RWPE2 (cell line): Measurements from ENCODE around the gene CYB561.

Experiments
- ATAC-seq: fragments of 200-7000 bp; cut with Tn5 transposase; 3 replicates; pipeline ENCODE4 v1.9.1; 2021; ENCODE audit warnings: low read depth
- DNase-seq: peaks from one replicate; pipeline ENCODE4 v3.0.0-alpha.2; 2020; ENCODE audit warnings: low spot score
- H3K27ac ChIP-seq: fragments of 450-650 bp; 2 replicates; pipeline ENCODE4 v1.5.1; 2017; ENCODE audit warnings: mild to moderate bottlenecking; ENCODE audit not compliant: poor library complexity, severe bottlenecking
- H3K27me3 ChIP-seq: fragments of 250-450 bp; sonication (Bioruptor Pico); 2 replicates; pipeline ENCODE4 v1.5.1; 2021; ENCODE audit warnings: mild to moderate bottlenecking, moderate library complexity; ENCODE audit not compliant: insufficient read depth, poor library complexity, severe bottlenecking
- H3K36me3 ChIP-seq: fragments of 250-450 bp; sonication (Bioruptor Pico); 2 replicates; pipeline ENCODE4 v1.5.1; 2020; ENCODE audit warnings: low read depth, mild to moderate bottlenecking, moderate library complexity
- H3K4me1 ChIP-seq: fragments of 250-450 bp; sonication (Bioruptor Pico); 2 replicates; pipeline ENCODE4 v1.5.1; 2021; ENCODE audit warnings: mild to moderate bottlenecking, moderate library complexity; ENCODE audit not compliant: insufficient read depth, poor library complexity, severe bottlenecking
- H3K4me3 ChIP-seq: fragments of 250-450 bp; sonication (Bioruptor Pico); 2 replicates; pipeline ENCODE4 v1.5.1; 2021; ENCODE audit warnings: mild to moderate bottlenecking, moderate library complexity; ENCODE audit not compliant: severe bottlenecking
- H3K9me3 ChIP-seq: fragments of 250-450 bp; sonication (Bioruptor Pico); 2 replicates; pipeline ENCODE4 v1.5.1; 2021; ENCODE audit warnings: mild to moderate bottlenecking, moderate library complexity; ENCODE audit not compliant: severe bottlenecking
- CTCF ChIP-seq: fragments of 450-650 bp; IDR thresholded peaks from one replicate; pipeline ENCODE4 v1.5.1; 2017; ENCODE audit warnings: mild to moderate bottlenecking, moderate library complexity; ENCODE audit not compliant: poor library complexity, severe bottlenecking

Gene CYB561

GRCh38 chr17:63480192-63480784, 34.2 kb upstream of the CYB561 start:
- H3K4me1 ChIP-seq, result no peaks in the 10 kb centered on the region
- H3K9me3 ChIP-seq, result no peaks in the 10 kb centered on the region
- no peak for ATAC-seq
- peaks cover 10% of the 10 kb centered on the region for H3K27me3 ChIP-seq
- TF ChIP-seq CTCF, result no peak
- H3K27ac ChIP-seq, result no peak overlapping the region
- H3K36me3 ChIP-seq, result no peaks in the 10 kb centered on the region
- DNase-seq, result no peak
- no peak overlapping the region for H3K4me3 ChIP-seq

- Histone ChIP-seq H3K9me3 (no peaks in the 10 kb centered on the region), H3K27me3 (peaks cover 10% of the 10 kb centered on the region), H3K4me1 (no peaks in the 10 kb centered on the region), H3K27ac (no peak overlapping the region), H3K36me3 (no peaks in the 10 kb centered on the region), H3K4me3 (no peak overlapping the region)
- ATAC-seq (no peak), DNase-seq (peak; percentile 63)
- no peak for TF ChIP-seq CTCF
Measured at GRCh38 chr17:63479495-63480184, 33.5 kb upstream of the CYB561 start.

GRCh38 chr17:63478814-63479494, 32.8 kb upstream of the CYB561 start:
- peak; percentile 87 for DNase-seq
- Histone ChIP-seq H3K9me3 (no peaks in the 10 kb centered on the region), H3K4me1 (no peaks in the 10 kb centered on the region), H3K27ac (no peak overlapping the region), H3K27me3 (peaks cover 10% of the 10 kb centered on the region), H3K4me3 (no peak overlapping the region), H3K36me3 (no peaks in the 10 kb centered on the region)
- TF ChIP-seq CTCF, result peak; percentile 88
- ATAC-seq, result peak; percentile 94

GRCh38 chr17:63477480-63478440, 31.7 kb upstream of the CYB561 start:
- Histone ChIP-seq H3K27ac (no peak overlapping the region), H3K9me3 (no peaks in the 10 kb centered on the region), H3K4me3 (peak overlapping the region; percentile 30), H3K27me3 (peaks cover 10% of the 10 kb centered on the region), H3K4me1 (no peaks in the 10 kb centered on the region), H3K36me3 (no peaks in the 10 kb centered on the region)
- ATAC-seq (no peak), DNase-seq (no peak)
- no peak for TF ChIP-seq CTCF
